ENCODE measurements around the gene GPR139. TPM values are rescaled to one million over a fixed set of nuclear protein-coding genes. Genes with fewer than 3 reads are reported as not detected.

GPR139 gene
- total and polyA plus RNA-seq, 7 donors, result not detected

DNA sequence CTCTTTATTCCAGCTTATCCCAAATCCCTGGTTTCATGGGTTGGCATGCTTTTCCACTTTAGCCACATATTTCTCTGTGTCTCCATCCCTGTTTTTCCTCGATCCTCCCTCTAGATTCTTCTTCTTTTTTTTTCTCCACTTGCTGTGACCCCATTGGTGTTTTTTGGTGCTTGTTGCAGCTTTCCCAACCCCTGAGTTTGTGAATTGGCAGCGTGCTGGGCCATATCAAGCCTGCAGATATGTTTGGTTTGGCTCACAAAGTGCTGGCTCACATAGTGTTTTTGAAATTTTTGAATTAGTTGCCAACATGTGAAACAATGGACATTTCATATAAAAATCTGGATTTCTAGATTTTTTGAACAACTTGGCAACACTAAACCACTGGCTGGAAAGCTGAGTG, 8.8 kb downstream of the GPR139 start:
- no peaks in the 10 kb centered on the region for H3K36me3 ChIP-seq (ENCODE audit: insufficient read depth in 1 of 2, low read depth in 1 of 2)
- DNase-seq, result no peak
- peaks cover 3% of the 10 kb centered on the region for H3K9me3 ChIP-seq
- H3K4me3 ChIP-seq, result no peak overlapping the region
- WGBS, 3 donors, result 30 to 36% (median 30%) methylated on average over 2 of the region's 2 CpGs
- no peaks in the 10 kb centered on the region for H3K27me3 ChIP-seq (ENCODE audit: insufficient read depth in 3 of 3, low read length in 2 of 3)
- ATAC-seq, result no peak
- TF ChIP-seq, protein P1, sequence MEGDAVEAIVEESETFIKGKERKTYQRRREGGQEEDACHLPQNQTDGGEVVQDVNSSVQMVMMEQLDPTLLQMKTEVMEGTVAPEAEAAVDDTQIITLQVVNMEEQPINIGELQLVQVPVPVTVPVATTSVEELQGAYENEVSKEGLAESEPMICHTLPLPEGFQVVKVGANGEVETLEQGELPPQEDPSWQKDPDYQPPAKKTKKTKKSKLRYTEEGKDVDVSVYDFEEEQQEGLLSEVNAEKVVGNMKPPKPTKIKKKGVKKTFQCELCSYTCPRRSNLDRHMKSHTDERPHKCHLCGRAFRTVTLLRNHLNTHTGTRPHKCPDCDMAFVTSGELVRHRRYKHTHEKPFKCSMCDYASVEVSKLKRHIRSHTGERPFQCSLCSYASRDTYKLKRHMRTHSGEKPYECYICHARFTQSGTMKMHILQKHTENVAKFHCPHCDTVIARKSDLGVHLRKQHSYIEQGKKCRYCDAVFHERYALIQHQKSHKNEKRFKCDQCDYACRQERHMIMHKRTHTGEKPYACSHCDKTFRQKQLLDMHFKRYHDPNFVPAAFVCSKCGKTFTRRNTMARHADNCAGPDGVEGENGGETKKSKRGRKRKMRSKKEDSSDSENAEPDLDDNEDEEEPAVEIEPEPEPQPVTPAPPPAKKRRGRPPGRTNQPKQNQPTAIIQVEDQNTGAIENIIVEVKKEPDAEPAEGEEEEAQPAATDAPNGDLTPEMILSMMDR (IDR thresholded peaks at IDR 0.05), result no peak
- H3K27ac ChIP-seq, result no peak overlapping the region
- no peaks in the 10 kb centered on the region for H3K4me1 ChIP-seq
- intact Hi-C loops (cut with DNase I), result no loop called here

DNA sequence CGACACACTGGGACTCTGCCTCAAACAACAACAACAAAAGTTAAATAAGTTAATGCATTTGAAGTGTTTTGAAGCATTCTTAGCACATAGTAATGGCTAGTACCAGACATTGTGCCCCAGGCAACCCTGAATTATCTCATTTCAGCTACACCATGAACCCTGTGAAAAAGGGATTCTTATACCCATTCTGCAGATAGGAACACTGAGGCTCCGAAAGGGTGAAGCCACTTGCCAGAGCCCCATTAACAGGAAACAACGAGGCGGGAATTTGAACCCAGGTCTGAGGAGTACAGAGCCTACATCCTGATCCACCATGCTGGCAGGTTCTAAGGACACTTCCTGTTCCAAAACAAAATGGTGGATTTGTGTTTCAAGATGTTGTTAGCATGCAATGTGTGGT, 9.2 kb downstream of the GPR139 start:
- Histone ChIP-seq H3K27me3 (ENCODE audit: insufficient read depth in 3 of 3, low read length in 2 of 3) (no peaks in the 10 kb centered on the region), H3K36me3 (ENCODE audit: insufficient read depth in 1 of 2, low read depth in 1 of 2) (no peaks in the 10 kb centered on the region), H3K9me3 (peaks cover 3% of the 10 kb centered on the region), H3K4me1 (no peaks in the 10 kb centered on the region), H3K27ac (no peak overlapping the region), H3K4me3 (no peak overlapping the region)
- intact Hi-C loops (cut with DNase I), result no loop called here
- DNase-seq (no peak), ATAC-seq (no peak)
- TF ChIP-seq, protein P1 (IDR thresholded peaks at IDR 0.05), result no peak
- WGBS, 3 donors, result 88 to 93% (median 92%) methylated on average over 4 of the region's 4 CpGs

DNA sequence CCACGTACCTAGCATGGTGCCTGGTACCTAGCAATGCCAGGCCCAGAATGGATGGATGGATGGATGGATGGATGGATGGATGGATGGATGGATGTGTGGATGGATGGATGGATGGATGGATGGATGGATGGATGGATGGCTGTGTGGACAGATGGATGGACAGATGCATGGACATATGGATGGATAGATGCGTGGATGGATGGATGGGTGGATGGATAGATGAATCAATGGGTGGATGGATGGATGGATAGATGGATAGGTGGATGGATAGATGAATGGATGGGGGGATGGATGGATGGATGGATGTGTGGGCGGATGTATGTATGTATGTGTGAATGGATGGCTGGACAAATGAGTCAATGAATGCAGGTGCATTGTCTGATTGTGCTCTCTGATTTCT, 12.6 kb downstream of the GPR139 start:
- Histone ChIP-seq H3K4me3 (no peak overlapping the region), H3K36me3 (ENCODE audit: insufficient read depth in 1 of 2, low read depth in 1 of 2) (no peaks in the 10 kb centered on the region), H3K9me3 (no peaks in the 10 kb centered on the region), H3K27ac (no peak overlapping the region), H3K27me3 (ENCODE audit: insufficient read depth in 3 of 3, low read length in 2 of 3) (no peaks in the 10 kb centered on the region), H3K4me1 (no peaks in the 10 kb centered on the region)
- TF ChIP-seq, protein P1 (IDR thresholded peaks at IDR 0.05), result no peak
- 71 to 76% (median 71%) methylated on average over 3 of the region's 3 CpGs for WGBS, 3 donors
- DNase-seq, result no peak
- ATAC-seq, result no peak
- intact Hi-C loops (cut with DNase I), result no loop called here

DNA sequence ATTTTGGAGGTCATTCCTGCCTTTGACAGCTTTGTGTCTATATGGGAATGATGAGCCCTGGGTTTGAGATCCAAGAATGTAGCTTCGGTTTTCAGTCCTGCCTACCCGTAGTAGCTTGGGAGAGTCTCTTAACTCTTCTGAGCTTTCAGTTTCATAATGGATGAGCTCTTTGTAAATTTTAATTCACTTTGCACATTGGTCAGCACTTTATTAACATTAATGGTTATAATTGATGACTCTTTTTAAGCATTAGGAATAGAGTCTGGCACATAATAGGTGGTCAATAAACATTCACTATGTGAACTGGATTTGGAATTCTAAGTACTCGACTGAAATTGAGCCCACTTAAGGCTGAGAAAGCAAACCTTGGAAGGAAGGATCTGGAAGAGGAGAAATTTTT, 17.3 kb downstream of the GPR139 start:
- TF ChIP-seq, protein P1 (IDR thresholded peaks at IDR 0.05), result no peak
- Histone ChIP-seq H3K27me3 (ENCODE audit: insufficient read depth in 3 of 3, low read length in 2 of 3) (no peaks in the 10 kb centered on the region), H3K27ac (no peak overlapping the region), H3K36me3 (ENCODE audit: insufficient read depth in 1 of 2, low read depth in 1 of 2) (no peaks in the 10 kb centered on the region), H3K9me3 (no peaks in the 10 kb centered on the region), H3K4me1 (no peaks in the 10 kb centered on the region), H3K4me3 (no peak overlapping the region)
- no peak for ATAC-seq
- WGBS, 3 donors, result 70 to 81% (median 78%) methylated on average over 3 of the region's 3 CpGs
- intact Hi-C loops (cut with DNase I), result no loop called here
- DNase-seq, result no peak

DNA sequence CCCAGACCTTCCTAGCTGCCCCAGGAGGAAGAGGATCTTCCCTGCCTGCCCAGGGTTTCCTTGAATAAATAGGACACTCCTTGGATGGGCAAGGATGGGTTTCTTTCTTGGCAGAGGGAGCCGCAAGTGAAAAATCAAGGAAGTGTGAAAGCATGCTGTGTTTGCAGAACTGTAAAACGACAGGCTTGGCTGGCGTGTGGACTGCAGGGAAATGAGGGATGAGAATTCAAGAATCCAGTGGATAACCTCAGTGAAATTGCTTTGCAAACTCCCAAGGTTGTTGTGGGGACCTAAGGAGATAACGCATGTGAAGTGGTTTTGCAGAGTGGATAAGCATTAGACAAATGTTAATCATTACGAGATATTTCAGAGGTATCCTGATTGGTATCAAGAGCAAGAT, 20.4 kb downstream of the GPR139 start:
- TF ChIP-seq, protein P1 (IDR thresholded peaks at IDR 0.05), result no peak
- no peaks in the 10 kb centered on the region for H3K27me3 ChIP-seq (ENCODE audit: insufficient read depth in 3 of 3, low read length in 2 of 3)
- no peaks in the 10 kb centered on the region for H3K36me3 ChIP-seq (ENCODE audit: insufficient read depth in 1 of 2, low read depth in 1 of 2)

More for the DNA sequence above, 20.4 kb downstream of the GPR139 start:
- H3K9me3 ChIP-seq, result no peaks in the 10 kb centered on the region
- DNase-seq, result no peak
- WGBS, 3 donors, result 42 to 46% (median 42%) methylated on average over 5 of the region's 5 CpGs
- intact Hi-C loops (cut with DNase I), result no loop called here
- no peaks in the 10 kb centered on the region for H3K4me1 ChIP-seq
- ATAC-seq, result no peak
- H3K4me3 ChIP-seq, result no peak overlapping the region
- no peak overlapping the region for H3K27ac ChIP-seq
